Germinal center (tissue), 1 donor: ENCODE results near the gene SLIT1.

ENCODE experiments used
- DNase-seq: peaks from one replicate; pipeline ENCODE4 v3.0.0; 2012; ENCODE audit warnings: mixed read lengths, low spot score

SLIT1 gene

DNA sequence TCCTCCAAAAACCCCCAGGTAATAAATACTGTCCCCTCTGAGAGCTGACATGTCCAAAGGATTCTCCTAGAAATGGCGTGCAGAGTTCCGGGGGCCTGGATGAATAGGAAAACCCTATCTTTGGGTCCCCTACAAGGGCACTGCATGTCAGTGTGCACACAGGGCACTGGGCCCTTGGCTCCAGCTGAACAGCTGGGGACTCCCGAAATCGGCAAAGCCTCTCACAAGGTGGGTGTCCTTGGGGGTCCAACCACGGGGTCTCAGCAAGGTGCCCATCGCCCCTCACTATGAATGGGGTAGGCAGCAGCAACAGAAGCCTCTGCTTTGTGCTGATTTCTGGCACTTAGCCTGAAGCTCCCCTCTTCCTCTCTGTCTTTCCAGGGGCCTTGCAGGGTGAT is 46.1 kb downstream of the SLIT1 start:
- no peak for DNase-seq

DNA sequence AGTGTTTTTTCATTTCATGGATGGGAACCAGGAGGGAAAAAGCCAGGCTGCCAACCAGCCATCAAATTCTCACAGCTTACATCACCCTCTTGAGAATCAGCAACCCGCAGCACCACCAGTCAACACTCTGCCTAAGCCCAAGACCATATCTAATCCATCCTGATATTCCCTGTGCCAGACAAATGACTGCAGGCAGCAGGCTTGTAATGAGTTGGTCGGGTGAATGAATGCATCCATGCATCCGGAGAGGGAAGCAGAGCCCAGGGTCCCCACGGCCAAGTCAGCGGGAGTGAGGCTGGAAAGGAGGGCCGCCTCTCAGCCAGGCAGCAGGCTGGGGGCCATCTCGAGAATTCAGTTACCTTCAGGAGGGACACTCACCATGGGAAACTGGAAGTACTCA is 46.9 kb downstream of the SLIT1 start:
- DNase-seq = no peak

DNA sequence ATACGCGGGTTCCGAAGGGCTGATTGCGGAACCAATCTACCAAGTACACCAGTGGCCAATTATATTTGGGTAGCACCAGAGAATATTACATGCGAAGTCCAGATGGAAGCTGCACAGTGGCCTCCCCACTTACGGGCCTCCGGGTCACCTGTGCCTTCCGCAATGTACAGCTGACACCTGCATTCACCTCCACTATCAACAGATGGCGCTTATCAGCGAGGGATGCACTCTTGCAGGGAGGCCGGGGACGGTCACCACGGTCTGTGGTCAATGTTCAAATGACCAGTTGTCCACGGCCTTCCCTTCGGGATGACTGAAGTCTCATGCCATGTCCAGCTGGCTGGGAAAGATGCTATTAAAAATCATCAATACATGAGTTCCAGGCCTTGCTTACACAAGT is 47.6 kb downstream of the SLIT1 start:
- no peak for DNase-seq

DNA sequence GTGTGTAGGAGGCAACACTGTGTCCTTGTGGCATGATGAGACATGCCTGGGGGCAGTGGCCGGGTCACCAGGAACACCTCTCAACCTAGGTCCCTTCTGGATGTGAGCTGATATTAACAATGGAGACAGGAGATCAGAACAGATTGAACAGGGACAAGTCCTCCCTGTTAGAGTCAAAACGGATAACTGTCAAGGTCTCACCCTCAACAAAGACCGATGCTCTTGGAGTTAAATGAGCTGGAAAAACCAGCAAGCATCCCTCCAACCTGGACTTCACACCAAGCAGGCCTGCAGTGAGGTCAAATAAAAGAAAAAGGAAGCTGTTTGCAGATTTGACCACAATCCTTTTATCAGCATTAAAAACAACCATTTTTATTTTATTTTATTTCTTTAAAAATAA is 49.0 kb downstream of the SLIT1 start:
- no peak for DNase-seq

DNA sequence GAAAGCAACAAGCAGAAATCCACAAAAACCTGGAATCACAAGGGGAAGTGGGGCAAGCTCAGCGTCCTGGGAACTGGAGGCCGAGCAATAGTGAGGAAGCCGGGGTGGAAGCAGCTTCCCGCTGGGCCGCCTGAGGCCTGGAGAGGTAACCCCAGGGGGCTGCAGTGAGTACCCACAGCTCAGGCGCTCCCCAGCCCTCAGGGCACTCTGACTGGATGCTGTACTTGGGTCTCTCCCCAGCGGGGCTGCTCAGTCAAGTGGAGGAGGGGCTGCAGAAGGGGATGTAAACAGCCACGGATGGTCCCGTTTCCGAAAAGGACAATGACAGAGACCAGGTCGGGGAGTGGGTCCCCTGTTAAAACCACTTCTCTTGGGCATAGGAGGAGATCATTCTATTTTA is 50.3 kb downstream of the SLIT1 start:
- no peak for DNase-seq

DNA sequence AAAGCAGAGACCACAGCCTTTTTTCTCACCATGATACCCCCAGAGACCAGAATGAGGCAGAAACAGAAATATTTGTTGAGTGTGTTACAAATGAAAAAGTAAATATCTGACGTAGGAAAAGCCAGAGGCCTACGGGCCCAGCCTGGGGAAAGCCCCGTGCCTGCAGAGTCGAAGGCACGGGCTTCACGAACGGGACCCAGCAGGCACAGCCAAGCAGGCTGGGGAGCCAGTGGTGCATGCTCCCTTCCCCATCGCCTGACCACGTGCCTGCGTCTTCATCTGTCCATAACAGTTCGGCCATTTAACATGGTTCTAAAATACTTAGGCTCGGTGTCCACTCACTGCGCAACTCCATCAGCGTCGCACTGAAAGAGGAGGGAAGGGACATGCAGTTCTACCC is 50.8 kb downstream of the SLIT1 start:
- no peak for DNase-seq

DNA sequence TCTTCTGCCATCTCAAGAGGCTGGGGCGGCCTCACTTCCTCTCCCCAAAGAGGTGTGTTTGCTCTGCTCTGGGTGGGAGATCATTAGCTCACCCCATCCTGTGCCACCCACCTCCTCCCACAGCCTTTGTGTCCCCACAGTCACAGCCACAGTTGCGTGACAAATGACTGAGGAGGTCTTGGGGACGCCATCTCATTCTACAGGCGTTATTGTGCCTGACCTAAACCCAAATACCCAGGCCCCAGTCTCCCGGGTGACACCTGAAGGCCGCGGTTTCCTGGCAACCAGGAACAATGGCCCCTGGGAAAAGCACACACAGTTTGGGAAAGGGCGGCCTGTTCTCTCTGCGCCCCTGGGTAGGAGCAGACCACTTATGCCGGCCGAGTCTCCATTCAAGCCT is 51.6 kb downstream of the SLIT1 start:
- no peak for DNase-seq

DNA sequence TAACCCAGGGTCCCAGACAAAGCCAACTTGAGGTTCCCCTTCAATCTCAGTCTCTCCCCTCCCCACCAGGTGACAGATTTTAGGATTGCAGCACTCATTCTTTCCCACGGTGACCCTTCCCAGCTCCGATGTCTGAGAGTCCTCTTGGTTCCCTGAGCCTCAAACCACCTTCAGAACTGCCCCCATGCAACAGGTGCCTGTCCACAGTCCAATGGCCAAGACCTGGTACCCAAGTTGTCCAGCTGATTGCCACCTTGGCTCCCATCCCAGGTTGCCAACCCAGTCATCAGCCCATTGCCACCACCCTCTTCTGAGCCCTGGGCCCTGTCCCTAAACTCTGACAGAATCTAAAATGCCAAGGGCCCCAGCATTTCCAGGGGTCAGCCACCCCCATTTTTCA is 53.5 kb downstream of the SLIT1 start:
- no peak for DNase-seq

DNA sequence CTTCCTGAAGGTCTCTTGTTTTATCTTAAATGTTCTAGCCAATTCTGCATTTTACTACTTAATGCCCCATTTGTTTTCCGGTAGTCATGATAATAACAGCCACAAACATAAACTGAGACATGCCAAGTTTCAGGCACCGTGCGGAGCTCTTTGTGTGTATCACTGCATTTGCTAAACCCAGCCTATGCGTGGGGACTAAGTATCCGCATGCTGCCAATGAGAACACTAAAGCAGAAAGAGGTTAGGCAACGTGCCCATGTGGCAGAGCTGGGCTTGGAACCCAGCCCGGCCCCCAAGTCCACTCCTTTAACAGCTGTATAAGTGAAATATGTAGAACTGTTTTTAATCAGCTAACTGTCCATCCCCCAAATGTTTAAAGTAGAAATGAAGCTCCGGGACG is 54.1 kb downstream of the SLIT1 start:
- DNase-seq = no peak

DNA sequence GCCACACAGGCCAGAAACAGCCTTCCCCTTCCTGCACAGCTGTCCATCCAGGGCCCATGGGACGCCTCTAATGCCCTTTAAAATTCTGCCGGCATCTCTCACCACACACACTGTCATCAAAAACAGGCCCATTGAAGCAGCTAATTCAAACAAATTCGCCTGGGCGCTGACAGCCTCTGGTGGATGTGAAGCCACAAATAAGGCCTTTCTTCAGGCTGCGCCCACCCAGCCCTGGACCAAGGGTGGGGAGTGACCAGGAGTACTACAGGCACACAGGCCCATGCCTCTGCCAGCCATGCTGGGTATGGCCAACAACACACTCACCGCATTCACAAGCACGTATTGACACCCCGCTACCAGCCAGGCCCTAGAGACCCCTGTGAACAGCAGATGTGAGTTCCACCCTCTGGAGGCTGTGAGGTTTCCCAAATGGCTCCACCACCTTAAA is 54.6 kb downstream of the SLIT1 start:
- DNase-seq = no peak

DNA sequence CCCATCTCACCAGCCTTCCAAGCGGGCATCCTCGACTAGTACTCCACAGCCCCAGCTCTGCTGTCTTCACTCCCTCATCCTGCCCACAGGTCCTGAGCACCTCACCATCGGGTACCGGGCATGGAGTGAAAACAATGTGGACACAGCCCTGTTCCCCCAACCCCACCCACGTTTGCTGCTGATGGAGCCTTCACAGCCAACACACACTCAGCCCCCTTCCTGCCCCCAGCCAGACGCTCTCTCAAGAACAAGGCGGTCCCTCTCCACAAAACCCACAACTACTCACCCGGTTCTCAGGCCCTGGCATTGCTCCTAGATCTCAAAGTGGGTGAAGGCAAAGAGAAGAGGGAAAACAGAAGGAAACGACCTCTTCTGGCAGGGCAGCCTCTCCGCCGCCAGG is 56.1 kb downstream of the SLIT1 start:
- DNase-seq = no peak

DNA sequence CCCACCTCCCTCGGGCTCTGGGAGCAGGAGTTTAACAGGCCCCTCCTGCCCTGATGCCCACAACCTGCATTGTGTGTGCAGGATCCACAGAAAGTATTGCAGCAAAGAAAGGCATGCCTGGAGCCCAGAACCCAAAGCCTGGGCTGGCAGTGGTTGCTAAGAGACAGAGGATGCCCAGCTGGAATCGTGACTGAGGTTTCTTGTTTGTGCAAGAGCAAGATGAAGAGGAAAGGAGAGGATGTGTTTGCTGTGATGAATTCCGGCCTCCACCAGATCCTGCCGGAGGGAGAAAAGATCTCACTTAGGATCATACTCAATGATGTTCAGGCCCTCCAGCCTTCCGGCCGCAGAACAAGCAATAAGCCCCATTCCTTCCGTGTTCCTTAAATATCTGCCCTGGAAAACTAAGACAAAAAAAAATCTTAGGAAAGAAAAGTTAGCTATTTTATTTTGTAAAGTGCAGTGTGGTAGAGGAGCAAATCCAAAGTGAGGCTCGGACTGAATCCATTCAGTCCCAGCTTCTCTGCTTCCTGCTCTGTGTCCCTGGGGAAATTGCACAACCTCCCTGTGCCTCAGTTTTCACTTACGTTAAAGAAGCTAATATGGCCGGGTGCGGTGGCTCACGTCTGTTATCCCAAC is 57.1 kb downstream of the SLIT1 start:
- DNase-seq = no peak

DNA sequence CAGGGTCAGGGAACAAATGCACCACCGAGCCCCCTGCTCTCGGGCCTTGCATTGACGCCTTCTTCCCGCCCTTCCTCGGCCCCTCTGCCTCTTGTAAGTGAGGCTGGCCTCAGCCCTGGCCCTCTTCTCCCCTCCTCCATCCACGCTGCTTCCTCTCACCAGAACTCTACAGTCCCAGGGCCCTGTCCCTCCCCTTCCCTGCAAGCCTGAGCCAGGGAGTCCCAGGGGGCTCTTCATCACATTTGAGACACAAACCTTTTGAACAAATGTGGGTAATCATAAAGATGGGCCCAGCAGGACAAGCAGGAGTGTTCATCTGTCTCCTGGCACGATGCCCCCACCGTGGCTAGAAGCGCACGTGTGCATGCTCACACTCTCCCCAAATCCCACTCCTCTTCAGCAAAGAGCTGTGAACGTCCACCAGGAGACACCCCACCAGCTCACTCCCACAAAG is 57.7 kb downstream of the SLIT1 start:
- no peak for DNase-seq

DNA sequence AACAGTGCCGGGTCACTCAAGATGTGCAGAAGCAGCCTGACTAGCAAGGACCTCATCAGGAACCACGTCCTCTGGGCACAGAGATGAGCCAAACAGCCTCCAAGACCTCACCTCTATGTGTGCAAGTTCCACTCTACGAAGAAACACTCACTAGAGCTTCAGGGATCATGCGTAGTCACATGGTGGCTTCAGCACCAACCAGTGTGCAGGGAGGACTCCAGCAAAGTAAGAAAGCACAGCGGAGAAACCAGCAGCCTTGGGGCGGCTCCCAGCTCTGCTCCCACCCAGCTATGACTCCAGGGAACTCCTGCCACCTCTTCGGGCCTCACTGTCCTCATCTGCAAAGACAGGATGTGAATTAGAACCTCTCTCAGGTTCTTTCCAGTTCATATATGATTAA is 58.2 kb downstream of the SLIT1 start:
- no peak for DNase-seq

DNA sequence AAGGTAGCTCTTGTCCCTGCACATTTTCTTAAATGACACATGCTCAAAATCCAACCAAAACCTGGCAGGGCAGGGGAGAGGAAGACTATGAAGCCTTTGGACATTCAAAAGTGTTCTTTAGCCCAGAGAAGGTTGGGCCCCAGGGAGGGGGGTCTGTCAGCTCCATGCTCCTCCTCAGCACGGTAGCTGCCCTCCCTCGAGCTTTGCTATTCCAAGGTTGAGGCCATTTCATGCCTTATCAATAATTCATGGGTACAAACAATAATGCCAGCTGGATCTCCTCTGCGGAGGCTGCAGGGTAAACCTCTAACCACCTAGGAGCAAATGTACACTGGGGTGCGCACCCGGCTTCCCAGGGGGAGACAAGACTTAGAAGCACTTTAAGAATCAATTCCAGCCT is 61.5 kb downstream of the SLIT1 start:
- no peak for DNase-seq

DNA sequence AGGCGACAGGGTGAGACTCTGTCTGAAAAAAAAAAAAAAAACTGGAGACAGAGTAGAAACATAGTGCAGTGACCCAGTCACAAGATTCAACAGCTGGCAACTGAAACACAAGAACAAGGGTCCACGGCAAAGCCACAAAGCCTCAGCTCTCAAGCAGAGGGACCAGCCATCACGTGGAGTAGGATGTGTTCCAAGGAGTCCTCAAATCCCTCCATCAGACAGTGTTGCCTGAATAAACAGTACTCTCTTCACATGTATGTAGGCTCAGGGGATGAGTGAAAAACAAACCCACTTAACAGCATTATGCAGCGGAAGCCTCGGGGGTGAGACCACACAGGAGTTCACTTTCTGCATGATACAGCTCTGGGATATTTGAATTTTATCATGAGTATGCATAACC is 62.0 kb downstream of the SLIT1 start:
- DNase-seq = no peak

DNA sequence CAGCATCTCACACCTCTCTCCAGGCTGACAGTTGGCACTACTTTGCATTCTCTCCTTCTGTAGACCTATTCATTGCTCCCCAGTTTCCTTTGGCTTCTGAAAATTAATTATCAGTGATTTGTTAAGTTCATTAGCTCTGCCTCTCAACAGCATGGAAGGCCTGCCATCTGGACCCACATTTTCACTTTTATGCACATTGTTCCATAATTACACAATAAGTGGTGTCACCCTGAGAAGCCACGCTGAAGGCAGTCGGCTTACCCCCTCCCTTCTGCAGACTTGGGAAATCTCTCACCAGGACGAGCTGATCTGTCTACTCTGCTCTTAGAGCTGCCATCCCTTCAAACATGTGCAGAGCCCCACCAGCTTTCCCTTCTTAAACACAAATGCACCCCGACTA is 64.7 kb downstream of the SLIT1 start:
- DNase-seq = no peak

DNA sequence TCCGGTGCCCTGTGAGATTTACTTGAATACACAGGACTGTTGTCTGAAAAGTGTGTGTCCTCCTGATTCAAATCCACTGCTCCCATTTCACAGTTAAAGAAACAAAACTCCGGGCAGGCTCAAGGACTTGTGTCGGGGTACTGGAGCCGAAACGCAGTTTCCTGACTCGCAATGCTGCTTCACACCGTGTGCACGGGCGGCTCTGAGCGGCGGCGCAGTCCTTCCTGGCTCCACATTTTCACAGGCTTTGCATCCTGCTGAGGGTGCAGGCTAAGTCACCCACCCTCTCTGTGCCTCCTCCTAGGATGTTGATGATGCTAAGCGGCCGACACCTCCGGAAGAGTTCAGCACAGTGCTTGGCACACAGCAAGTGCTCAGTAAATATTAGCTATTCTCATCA is 65.4 kb downstream of the SLIT1 start:
- no peak for DNase-seq

DNA sequence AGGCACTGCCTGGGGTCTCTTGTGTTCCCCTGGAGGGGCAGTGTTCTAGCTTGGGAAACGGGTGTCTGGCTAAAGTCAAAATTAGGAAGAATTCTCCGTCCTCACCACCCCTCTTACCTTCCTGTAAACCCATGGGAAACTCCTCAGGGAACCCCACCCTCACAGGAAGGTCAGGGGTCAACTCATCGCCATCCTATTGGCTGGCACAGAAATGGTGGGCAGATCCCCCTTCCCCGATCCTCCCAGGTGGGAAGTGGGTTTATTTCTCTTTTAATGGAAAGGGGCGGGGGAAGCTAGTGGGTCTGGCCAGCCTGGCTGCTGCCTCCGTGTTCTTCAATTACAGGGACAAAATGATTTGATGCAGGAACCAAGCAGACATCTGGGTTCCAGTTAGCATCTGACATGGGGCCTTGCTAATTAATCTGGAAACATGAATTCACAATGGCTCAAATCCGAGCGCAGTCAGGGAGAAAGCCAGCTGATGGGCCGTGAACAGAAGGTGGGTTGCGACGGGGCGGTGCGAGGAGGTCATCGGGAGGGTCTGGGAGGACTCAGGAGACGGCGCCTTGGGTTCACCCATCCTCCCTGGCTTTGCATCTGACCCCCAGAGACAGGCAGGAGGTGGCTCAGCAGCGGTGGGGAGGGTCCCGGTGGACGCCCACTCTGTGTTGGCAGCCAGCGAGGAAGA is 66.6 kb downstream of the SLIT1 start:
- no peak for DNase-seq

DNA sequence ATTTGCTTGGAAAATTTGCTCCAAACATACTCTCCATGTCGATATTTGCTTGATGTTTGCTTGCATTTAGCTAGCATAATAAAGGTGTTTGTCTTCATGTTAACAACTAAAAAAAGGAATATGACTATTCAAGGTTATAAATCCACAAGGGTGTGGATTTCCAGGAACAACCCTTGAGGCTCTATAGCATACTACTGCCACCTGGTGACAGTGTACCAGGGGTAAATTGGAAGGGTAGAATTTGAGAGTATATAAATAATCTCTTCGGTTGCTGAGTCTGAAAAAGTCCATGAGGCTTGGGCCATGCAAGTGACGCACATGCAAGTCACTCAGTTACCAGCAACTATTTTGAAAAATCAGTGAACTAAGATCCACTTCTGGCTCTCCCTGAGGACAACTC is 68.4 kb downstream of the SLIT1 start:
- DNase-seq = no peak

DNA sequence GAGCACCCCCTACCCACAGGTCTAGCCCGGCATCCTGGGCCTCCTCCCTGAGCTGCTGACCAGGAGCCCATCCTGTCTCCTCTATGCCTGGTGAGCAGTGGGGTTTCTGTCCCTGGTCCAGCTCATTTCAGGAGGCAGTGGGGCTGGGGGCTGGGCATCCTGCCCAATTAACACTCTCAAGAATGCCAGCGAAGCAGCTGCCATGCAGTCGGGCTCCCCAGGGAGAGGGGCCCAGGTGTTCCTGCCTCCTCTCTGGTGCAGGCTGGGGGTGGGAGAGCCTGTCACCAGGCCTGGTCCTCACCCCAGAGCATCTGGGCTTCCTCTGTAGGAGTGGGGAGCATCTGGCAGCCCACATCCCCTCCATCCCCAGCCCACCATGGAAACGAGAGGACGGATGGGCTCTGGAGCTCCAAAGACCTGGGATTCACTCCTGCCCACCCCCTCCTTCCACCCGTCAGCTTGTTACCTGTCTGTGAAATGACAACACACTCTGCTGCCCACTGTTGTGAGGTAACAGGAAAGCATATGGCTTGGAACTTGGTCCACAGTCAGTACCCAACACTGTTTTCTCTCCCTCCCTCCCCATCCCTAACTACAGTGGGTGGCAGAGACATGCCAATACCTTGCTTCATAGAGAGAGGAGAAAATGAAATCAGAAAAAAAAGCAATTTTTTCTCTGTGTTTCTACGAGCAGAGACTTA is 69.1 kb downstream of the SLIT1 start:
- no peak for DNase-seq

DNA sequence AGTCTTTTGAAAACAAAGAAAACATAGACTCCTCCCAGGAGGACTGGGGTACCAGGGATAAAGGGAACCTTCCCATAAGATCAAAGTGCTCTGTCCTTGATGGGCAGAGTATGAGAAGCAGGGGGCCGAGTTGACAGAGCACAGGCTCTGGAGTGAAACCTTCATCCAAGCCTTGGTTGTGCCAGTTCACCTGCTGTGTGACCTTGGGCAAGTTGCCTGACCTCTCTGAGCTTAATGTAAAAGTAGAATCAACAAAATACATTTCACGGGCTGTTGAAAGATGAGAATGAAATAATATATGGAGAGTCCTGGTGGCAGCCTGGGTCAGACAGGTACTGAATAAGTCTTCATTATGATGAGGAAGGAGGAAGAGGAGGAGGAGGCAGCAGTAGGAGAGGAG is 69.9 kb downstream of the SLIT1 start:
- DNase-seq = no peak

DNA sequence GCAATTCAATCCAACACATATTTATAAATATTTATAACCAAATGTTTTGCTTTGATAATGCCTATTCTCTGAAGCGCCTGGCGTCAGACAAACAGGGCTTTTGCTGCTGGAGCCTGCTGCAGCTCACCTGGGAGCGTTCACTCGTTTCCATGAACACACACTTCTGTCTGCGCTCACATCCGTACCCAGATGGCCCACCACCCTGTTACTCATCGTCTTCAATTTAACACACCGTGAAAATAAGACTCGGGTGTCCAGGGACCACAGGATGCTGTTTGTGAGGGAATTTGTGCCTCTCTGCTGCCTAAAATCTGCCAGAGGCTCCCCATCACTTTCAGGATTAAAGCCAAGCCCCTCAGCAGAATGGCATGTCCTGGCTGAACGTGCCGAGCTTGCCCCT is 74.1 kb downstream of the SLIT1 start:
- DNase-seq = no peak

DNA sequence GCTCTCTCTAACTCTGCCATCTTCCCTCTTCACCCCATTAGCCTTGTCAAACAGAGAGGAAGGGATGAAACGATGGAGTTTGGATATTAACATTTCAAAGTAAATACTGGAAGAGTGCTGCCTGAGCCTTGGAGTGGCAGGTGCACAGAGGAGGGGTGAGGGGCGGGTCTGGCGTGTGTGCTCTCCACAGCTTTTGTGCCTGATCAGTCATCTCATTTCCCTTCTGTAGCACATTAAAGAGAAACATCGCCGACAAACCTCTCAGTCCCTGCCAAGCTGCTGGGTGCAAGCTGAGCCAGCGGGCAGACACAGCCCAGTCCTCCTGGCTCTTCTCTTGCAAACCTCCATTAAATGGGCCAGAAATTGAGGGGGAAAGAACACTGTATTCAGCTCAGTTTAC is 76.2 kb downstream of the SLIT1 start:
- DNase-seq = no peak
